ENCODE data around the gene SF3A2.
A peak's percentile ranks its signal among the peaks of the same experiment; 100 is the strongest.

Gene SF3A2

GRCh38 chr19:2242092-2242537 lies 5.5 kb downstream of the SF3A2 start:
- ChIA-PET POLR2A (ENCODE audit: low non-redundant PET) (no interaction called here), CTCF (no interaction called here)
- DNase-seq (ENCODE audit: low spot score): no peak

GRCh38 chr19:2242816-2243215 lies 6.2 kb downstream of the SF3A2 start:
- ChIA-PET CTCF (no interaction called here), POLR2A (ENCODE audit: low non-redundant PET) (no interaction called here)
- DNase-seq (ENCODE audit: low spot score): no peak
- H3K27ac ChIP-seq: peak overlapping the region; percentile 68
- no peak for TF ChIP-seq CTCF (conservative IDR thresholded peaks at IDR 0.05; ENCODE audit: low read depth)

More at GRCh38 chr19:2242092-2242537, 5.5 kb downstream of the SF3A2 start:
- H3K27ac ChIP-seq: peak overlapping the region; percentile 68
- TF ChIP-seq CTCF (conservative IDR thresholded peaks at IDR 0.05; ENCODE audit: low read depth): no peak

GRCh38 chr19:2243274-2244124 lies 6.9 kb downstream of the SF3A2 start:
- no peak for DNase-seq (ENCODE audit: low spot score)
- CTCF ChIA-PET: no interaction called here
- POLR2A ChIA-PET (ENCODE audit: low non-redundant PET): no interaction called here
- TF ChIP-seq CTCF (conservative IDR thresholded peaks at IDR 0.05; ENCODE audit: low read depth): no peak
- H3K27ac ChIP-seq: peak overlapping the region; percentile 68

GRCh38 chr19:2244125-2244411 lies 7.4 kb downstream of the SF3A2 start:
- DNase-seq (ENCODE audit: low spot score): no peak
- ChIA-PET CTCF (no interaction called here), POLR2A (ENCODE audit: low non-redundant PET) (no interaction called here)
- peak overlapping the region; percentile 68 for H3K27ac ChIP-seq
- no peak for TF ChIP-seq CTCF (conservative IDR thresholded peaks at IDR 0.05; ENCODE audit: low read depth)

- no peak for DNase-seq (ENCODE audit: low spot score)
- ChIA-PET POLR2A (ENCODE audit: low non-redundant PET) (no interaction called here), CTCF (no interaction called here)
- no peak for TF ChIP-seq CTCF (conservative IDR thresholded peaks at IDR 0.05; ENCODE audit: low read depth)
- H3K27ac ChIP-seq: peak overlapping the region; percentile 68
Measured at GRCh38 chr19:2244486-2244885, 7.9 kb downstream of the SF3A2 start.

- peak overlapping the region; percentile 68 for H3K27ac ChIP-seq
- TF ChIP-seq CTCF (conservative IDR thresholded peaks at IDR 0.05; ENCODE audit: low read depth): no peak
- CTCF ChIA-PET: no interaction called here
- POLR2A ChIA-PET (ENCODE audit: low non-redundant PET): no interaction called here
- no peak for DNase-seq (ENCODE audit: low spot score)
Measured at GRCh38 chr19:2245273-2245672, 8.6 kb downstream of the SF3A2 start.

All from RWPE1 (cell line).